Glutamatergic neuron (in vitro differentiated cells): ENCODE results near the gene HS2ST1. TPM values are rescaled to one million over a fixed set of nuclear protein-coding genes. Genes with fewer than 3 reads are reported as not detected.

Experiments used
- DNase-seq: peaks from one replicate; pipeline ENCODE4 v3.0.0; 2022
- H3K27ac Mint-ChIP-seq: one replicate; pipeline ENCODE4 v1.8.0; 2020; ENCODE audit warnings: mild to moderate bottlenecking, mixed read lengths, inconsistent platforms; ENCODE audit not compliant: unreplicated experiment
- H3K27me3 Mint-ChIP-seq: one replicate; pipeline ENCODE4 v1.8.0; 2020; ENCODE audit warnings: mild to moderate bottlenecking, moderate library complexity, mixed read lengths, inconsistent platforms; ENCODE audit not compliant: unreplicated experiment
- H3K36me3 Mint-ChIP-seq: one replicate; pipeline ENCODE4 v1.8.0; 2020; ENCODE audit warnings: mild to moderate bottlenecking, mixed read lengths, inconsistent platforms; ENCODE audit not compliant: unreplicated experiment
- H3K4me1 Mint-ChIP-seq: one replicate; pipeline ENCODE4 v1.8.0; 2020; ENCODE audit warnings: mild to moderate bottlenecking, low read depth, mixed read lengths, inconsistent platforms; ENCODE audit not compliant: unreplicated experiment
- H3K4me3 Mint-ChIP-seq: one replicate; pipeline ENCODE4 v1.8.0; 2020; ENCODE audit warnings: mild to moderate bottlenecking, mixed read lengths, inconsistent platforms; ENCODE audit not compliant: unreplicated experiment
- H3K9me3 Mint-ChIP-seq: one replicate; pipeline ENCODE4 v1.8.0; 2020; ENCODE audit warnings: mild to moderate bottlenecking, moderate library complexity, mixed read lengths, inconsistent platforms; ENCODE audit not compliant: unreplicated experiment
- CTCF ChIP-seq: fragments of 200-600 bp; sonication (generic); IDR thresholded peaks from one replicate; pipeline ENCODE4 v1.5.0; 2021; ENCODE audit not compliant: partially characterized antibody, unreplicated experiment
- total RNA-seq: library from RNA; stranded (reverse); fragmentation: NEBNext Ultra II Directional; extraction: Animal tissue kit (Norgen Biotek cat#: 25700); gene quantifications from one replicate; pipeline ENCODE4 v1.2.1, GENCODE V29; 2021; ENCODE audit not compliant: unreplicated experiment

HS2ST1 gene
- total RNA-seq, 1 donor from 2014 or later = 12.9 TPM

DNA sequence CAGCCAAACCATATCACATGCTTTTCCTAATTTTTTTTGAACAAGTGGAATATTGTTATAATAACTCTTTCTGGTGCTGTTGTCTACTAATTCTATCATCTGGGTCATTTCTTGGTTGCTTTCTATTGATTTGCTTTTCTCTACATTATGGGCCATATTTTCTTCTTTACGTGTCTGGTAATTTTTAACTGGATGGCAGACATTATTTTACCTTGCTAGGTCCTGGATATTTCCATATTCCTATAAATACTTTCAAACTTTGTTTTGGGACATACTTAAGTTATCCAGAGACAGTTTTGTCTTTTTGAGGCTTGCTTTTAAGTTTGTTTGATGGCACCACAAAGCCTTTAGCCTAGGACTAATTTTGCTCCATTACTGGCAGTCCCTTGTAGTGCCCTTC is 11.3 kb downstream of the HS2ST1 start:
- Mint-ChIP-seq H3K36me3 (peaks cover 32% of the 10 kb centered on the region), H3K9me3 (peaks cover 7% of the 10 kb centered on the region), H3K4me3 (no peak overlapping the region), H3K4me1 (no peaks in the 10 kb centered on the region), H3K27me3 (peaks cover 2% of the 10 kb centered on the region), H3K27ac (no peak overlapping the region)
- no peak for TF ChIP-seq CTCF
- no peak for DNase-seq

- no peaks in the 10 kb centered on the region for H3K4me1 Mint-ChIP-seq
- peaks cover 7% of the 10 kb centered on the region for H3K9me3 Mint-ChIP-seq
- no peak for DNase-seq
- peaks cover 32% of the 10 kb centered on the region for H3K36me3 Mint-ChIP-seq
- H3K27ac Mint-ChIP-seq = no peak overlapping the region
- H3K4me3 Mint-ChIP-seq = no peak overlapping the region
- TF ChIP-seq CTCF = no peak
- H3K27me3 Mint-ChIP-seq = peaks cover 2% of the 10 kb centered on the region
Measured at GRCh38 chr1:86926883-86927282, 12.4 kb downstream of the HS2ST1 start.

DNA sequence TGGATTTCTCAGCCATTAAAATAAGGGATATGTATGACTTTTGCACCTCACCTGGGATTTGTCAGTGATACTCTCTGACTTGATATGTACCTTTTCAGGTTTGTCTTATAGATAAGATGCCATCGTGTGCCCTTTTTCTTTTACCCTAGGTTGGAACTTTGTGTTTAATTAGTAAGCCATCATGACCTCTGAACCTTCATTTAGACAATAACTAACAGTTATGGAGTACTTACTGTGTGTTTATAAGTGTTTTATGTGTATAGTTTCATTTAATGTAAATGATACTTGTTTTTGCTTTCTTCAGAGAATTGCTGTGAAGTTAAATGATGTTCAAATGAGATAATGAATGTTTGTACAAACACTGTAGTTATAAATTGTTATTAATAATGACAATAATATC is 14.4 kb downstream of the HS2ST1 start:
- Mint-ChIP-seq H3K4me1 (peaks cover 6% of the 10 kb centered on the region), H3K4me3 (no peak overlapping the region), H3K27ac (no peak overlapping the region), H3K36me3 (peaks cover 20% of the 10 kb centered on the region), H3K27me3 (peaks cover 1% of the 10 kb centered on the region), H3K9me3 (peaks cover under 1% of the 10 kb centered on the region)
- no peak for TF ChIP-seq CTCF
- DNase-seq = no peak

GRCh38 chr1:86933051-86933450 is 18.6 kb downstream of the HS2ST1 start:
- TF ChIP-seq CTCF = no peak
- peaks cover 12% of the 10 kb centered on the region for H3K4me1 Mint-ChIP-seq
- no peak overlapping the region for H3K4me3 Mint-ChIP-seq
- no peaks in the 10 kb centered on the region for H3K36me3 Mint-ChIP-seq
- DNase-seq = no peak
- peaks cover 1% of the 10 kb centered on the region for H3K27me3 Mint-ChIP-seq
- no peaks in the 10 kb centered on the region for H3K9me3 Mint-ChIP-seq
- H3K27ac Mint-ChIP-seq = no peak overlapping the region

DNA sequence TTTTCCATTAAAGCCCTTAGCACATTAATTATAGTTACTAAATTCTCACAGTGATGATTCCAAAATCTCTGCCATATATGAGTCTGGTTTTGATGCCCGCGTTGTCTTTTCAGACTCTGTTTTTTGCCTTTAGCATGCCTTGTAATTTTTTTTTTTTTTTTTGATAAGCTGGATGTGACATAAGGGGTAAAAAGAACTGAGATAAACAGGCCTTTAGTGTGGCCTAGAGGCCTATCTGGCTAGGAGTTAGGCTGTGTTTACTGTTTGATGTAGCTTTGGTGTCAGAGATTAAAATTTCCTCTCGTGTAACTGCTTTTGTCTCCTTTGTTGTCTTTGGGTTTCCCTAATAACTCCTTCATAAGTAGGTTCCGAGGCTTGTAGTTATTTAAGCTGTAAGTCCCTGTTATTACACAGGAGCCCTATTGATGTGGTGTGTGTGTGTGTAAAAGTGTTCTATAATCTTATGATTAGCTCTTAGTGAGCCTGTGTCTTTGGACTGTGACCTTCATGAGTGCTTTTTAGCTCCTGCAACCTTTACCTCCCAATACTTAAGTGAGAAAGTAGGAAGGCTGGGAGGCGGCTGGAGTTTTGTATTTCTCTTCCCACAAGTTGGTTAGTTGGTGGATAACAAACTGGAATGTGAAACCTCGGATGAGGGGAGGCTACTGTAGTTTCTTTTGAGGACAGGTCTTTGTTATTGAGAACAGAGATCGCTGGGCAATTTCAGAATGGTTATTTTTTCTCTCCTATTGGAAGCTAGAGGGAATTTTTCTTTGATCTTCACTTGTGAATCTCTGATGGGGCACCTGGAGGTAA is 19.3 kb downstream of the HS2ST1 start:
- Mint-ChIP-seq H3K27me3 (peaks cover 1% of the 10 kb centered on the region), H3K4me3 (no peak overlapping the region), H3K9me3 (no peaks in the 10 kb centered on the region), H3K27ac (no peak overlapping the region), H3K4me1 (peaks cover 12% of the 10 kb centered on the region), H3K36me3 (no peaks in the 10 kb centered on the region)
- no peak for TF ChIP-seq CTCF
- no peak for DNase-seq
